NT2/D1 (cell line): ENCODE data around the gene AIP.

Source experiments
- SUZ12 ChIP-seq: IDR thresholded peaks from 2 replicates; pipeline ENCODE4 v1.6.1; 2011; ENCODE audit not compliant: insufficient read length, insufficient read depth; ENCODE audit errors: extremely low read depth
- YY1 ChIP-seq: IDR thresholded peaks from 2 replicates; pipeline ENCODE4 v1.6.1; 2011; ENCODE audit not compliant: insufficient read length, insufficient read depth
- ZNF274 ChIP-seq: IDR thresholded peaks from 2 replicates; pipeline ENCODE4 v1.6.1; 2011; ENCODE audit warnings: mild to moderate bottlenecking, low read depth, low read length

- TF ChIP-seq ZNF274 (no peak), SUZ12 (no peak), YY1 (no peak)
These were observed 13.4 kb upstream of the AIP start for GRCh38 chr11:67469508-67469811.
